ENCODE data around the gene NCBP3.

NCBP3 gene

DNA sequence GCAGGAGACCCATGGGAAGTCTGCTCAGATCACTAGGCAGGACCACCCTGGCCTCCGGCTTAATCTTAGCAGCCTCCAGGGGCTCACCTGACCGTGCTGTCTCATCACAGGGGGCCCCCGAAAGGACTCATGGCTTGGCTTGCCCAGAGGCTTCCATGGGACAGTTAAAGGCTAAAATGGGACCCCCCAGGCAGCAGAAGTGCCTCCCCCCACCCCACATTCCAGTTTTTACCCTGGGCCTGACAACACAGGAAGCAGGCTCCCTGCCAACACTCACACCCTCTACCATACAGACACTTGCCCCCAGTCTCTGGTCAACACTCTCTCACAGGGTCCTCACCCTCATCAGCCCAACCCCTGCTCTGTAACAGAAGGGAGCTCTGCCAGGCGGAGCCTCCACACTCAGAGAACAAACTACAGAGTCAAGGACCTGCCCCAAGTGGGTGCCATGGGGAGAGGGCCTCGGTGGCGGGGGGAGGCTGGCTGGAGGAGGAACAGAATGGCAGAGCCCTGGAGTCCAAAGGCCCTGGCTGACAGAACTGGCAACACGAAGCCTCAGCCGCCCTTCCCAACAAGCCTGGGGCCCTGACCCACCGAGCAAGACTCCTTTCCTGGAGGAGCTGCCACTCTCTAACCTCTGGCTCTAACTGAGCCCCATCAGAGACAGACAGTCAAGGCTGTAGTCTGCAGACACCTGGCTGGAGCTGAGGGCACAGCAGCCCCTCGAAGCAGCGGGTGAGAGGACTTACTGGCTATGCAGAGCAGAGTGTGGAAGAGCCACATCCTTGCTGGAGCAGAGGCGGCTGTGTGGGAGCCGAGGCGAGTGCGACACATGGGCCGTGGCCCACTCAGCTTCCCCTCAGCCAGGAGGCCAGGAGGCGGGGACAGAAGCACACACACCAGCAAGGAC, 45.4 kb downstream of the NCBP3 start, which contains the start of gene ITGAE:
TSS of gene ITGAE (minus strand) at position 827 of the 910 bp plus-strand sequence. CDS start at position 783, 44 bp downstream.
- H3K4me1 ChIP-seq (ENCODE audit: low read length), result no peaks in the 10 kb centered on the region
- TF ChIP-seq EZH2 (optimal IDR thresholded peaks at IDR 0.05; ENCODE audit: low read depth, low read length), result no peak
- TF ChIP-seq, protein P1, sequence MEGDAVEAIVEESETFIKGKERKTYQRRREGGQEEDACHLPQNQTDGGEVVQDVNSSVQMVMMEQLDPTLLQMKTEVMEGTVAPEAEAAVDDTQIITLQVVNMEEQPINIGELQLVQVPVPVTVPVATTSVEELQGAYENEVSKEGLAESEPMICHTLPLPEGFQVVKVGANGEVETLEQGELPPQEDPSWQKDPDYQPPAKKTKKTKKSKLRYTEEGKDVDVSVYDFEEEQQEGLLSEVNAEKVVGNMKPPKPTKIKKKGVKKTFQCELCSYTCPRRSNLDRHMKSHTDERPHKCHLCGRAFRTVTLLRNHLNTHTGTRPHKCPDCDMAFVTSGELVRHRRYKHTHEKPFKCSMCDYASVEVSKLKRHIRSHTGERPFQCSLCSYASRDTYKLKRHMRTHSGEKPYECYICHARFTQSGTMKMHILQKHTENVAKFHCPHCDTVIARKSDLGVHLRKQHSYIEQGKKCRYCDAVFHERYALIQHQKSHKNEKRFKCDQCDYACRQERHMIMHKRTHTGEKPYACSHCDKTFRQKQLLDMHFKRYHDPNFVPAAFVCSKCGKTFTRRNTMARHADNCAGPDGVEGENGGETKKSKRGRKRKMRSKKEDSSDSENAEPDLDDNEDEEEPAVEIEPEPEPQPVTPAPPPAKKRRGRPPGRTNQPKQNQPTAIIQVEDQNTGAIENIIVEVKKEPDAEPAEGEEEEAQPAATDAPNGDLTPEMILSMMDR (IDR thresholded peaks at IDR 0.05; ENCODE audit: low read length), result no peak
- no peak for TF ChIP-seq EZH2phosphoT487 (IDR thresholded peaks at IDR 0.05; ENCODE audit: low read length)
- H3K27ac ChIP-seq (ENCODE audit: low read length), result no peak within 1 kb of the TSS
- no peaks in the 10 kb centered on the region for H3K9me2 ChIP-seq (replicated peaks; ENCODE audit: insufficient read depth, low read length)
- H3K36me3 ChIP-seq (replicated peaks; ENCODE audit: insufficient read depth, low read length), result no peaks in the 10 kb centered on the region
- H3F3A ChIP-seq (ENCODE audit: insufficient read depth, low read length), result no peaks in the 10 kb centered on the region
- H3K9ac ChIP-seq (ENCODE audit: low read length), result no peak within 1 kb of the TSS
- DNase-seq, result no peak
- H4K20me1 ChIP-seq (ENCODE audit: insufficient read depth, low read length), result no peaks in the 10 kb centered on the region
- H3K79me2 ChIP-seq (ENCODE audit: low read length), result no peaks in the 10 kb centered on the region
- H2AFZ ChIP-seq (ENCODE audit: low read length), result no peak within 1 kb of the TSS
- H3K4me3 ChIP-seq (ENCODE audit: low read length), result no peak within 1 kb of the TSS
- H3K27me3 ChIP-seq (replicated peaks; ENCODE audit: insufficient read depth, low read length), result no peaks in the 10 kb centered on the region
- H3K9me3 ChIP-seq (replicated peaks; ENCODE audit: insufficient read depth, low read length), result no peaks in the 10 kb centered on the region
- no peak within 1 kb of the TSS for H3K4me2 ChIP-seq (ENCODE audit: low read depth, low read length)

DNA sequence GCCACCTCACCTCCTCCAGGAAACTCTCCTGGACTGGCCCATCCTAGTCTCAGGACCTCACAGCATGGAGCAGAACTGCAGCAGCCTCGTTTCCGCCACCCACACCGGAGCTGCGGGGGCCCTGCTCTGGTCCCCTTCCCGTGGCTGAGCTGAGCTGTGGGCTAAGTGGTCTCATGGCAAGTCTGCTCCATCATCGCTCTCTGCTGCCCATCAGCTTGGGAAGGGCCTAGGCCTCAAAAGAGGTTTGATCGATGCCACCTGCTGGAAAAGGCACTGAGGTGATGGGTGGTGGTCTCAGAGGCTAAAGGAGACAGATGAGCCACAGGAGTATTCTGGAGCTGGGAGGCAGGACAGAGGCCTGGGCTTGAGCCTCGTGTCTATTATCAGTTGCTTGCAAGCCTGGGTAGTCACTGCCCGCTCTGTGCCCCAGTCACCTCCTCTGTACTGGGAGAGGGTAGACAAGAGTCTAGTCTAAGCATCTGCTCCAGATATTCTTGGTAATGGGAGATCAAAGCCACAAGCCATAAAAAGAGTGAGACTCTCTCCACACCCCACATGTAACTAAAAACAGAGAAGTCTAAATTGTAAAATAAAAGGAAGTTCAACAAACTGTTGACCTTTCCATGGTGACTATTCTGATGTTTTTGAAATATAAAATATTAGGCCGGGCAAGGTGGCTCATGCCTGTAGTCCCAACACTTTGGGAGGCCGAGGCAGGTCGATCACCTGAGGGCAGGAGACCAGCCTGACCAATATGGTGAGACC, 46.7 kb downstream of the NCBP3 start:
- Histone ChIP-seq H3K9me2 (replicated peaks; ENCODE audit: insufficient read depth, low read length) (no peaks in the 10 kb centered on the region), H3K4me2 (ENCODE audit: low read depth, low read length) (no peak overlapping the region), H4K20me1 (ENCODE audit: insufficient read depth, low read length) (no peaks in the 10 kb centered on the region), H3F3A (ENCODE audit: insufficient read depth, low read length) (no peaks in the 10 kb centered on the region), H3K4me1 (ENCODE audit: low read length) (no peaks in the 10 kb centered on the region), H3K27ac (ENCODE audit: low read length) (no peak overlapping the region), H3K9ac (ENCODE audit: low read length) (no peak overlapping the region), H2AFZ (ENCODE audit: low read length) (no peak overlapping the region), H3K4me3 (ENCODE audit: low read length) (no peak overlapping the region), H3K27me3 (replicated peaks; ENCODE audit: insufficient read depth, low read length) (no peaks in the 10 kb centered on the region), H3K79me2 (ENCODE audit: low read length) (no peaks in the 10 kb centered on the region), H3K36me3 (replicated peaks; ENCODE audit: insufficient read depth, low read length) (no peaks in the 10 kb centered on the region), H3K9me3 (replicated peaks; ENCODE audit: insufficient read depth, low read length) (no peaks in the 10 kb centered on the region)
- no peak for DNase-seq
- TF ChIP-seq, protein P1 (IDR thresholded peaks at IDR 0.05; ENCODE audit: low read length), result no peak
- TF ChIP-seq EZH2 (optimal IDR thresholded peaks at IDR 0.05; ENCODE audit: low read depth, low read length), result no peak

DNA sequence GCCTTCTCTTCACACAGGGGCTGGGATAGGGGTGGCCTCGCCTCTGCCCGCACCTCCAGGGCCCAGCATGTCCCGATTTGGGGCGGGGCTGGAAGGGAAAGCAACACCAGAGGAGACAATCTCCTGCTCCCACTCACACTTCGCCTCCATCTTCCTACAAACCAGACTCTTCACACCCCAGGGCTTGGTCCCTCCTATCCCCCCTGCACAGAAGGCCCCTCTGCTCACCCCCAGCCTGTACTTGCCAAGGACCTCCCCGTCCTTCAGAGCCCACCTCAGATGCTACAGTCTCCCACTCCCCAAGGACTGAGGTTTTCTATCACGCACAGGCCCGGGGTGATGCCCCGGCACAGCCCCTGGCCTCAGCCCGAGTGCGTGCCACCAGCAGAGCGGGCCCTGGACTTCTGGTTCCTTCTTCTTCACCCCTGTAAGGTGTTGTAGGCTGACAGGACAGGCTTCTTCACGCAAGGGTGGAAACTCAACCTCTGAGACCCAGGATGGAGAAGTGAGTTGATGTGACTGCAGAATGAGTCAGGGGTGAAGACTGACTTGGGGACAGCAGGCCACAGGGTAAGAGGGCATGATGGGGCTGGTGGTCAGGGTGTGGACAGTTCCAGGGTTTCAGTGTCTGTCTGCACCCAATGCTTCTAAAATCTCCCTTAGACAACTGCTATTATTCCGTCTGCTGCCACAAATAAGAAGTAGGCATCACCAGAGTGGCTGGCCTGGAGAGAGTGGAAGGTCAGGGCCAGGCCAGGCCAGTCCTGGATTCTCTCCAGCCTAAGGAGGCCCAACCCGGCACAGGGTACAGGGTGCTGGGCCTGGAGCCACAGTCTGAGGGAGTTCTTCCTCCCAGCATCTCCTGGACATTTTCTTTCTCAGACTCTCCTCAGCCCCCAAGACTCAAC, 47.5 kb downstream of the NCBP3 start:
- TF ChIP-seq EZH2phosphoT487 (IDR thresholded peaks at IDR 0.05; ENCODE audit: low read length), result no peak
- TF ChIP-seq EZH2 (optimal IDR thresholded peaks at IDR 0.05; ENCODE audit: low read depth, low read length), result no peak
- TF ChIP-seq, protein P1 (IDR thresholded peaks at IDR 0.05; ENCODE audit: low read length), result no peak
- H3K4me2 ChIP-seq (ENCODE audit: low read depth, low read length), result no peak overlapping the region
- no peaks in the 10 kb centered on the region for H3F3A ChIP-seq (ENCODE audit: insufficient read depth, low read length)
- no peak overlapping the region for H3K27ac ChIP-seq (ENCODE audit: low read length)
- no peaks in the 10 kb centered on the region for H3K9me3 ChIP-seq (replicated peaks; ENCODE audit: insufficient read depth, low read length)
- H3K36me3 ChIP-seq (replicated peaks; ENCODE audit: insufficient read depth, low read length), result no peaks in the 10 kb centered on the region
- no peaks in the 10 kb centered on the region for H4K20me1 ChIP-seq (ENCODE audit: insufficient read depth, low read length)
- no peak overlapping the region for H3K9ac ChIP-seq (ENCODE audit: low read length)
- DNase-seq, result no peak
- H2AFZ ChIP-seq (ENCODE audit: low read length), result no peak overlapping the region
- H3K9me2 ChIP-seq (replicated peaks; ENCODE audit: insufficient read depth, low read length), result no peaks in the 10 kb centered on the region
- H3K79me2 ChIP-seq (ENCODE audit: low read length), result no peaks in the 10 kb centered on the region
- no peaks in the 10 kb centered on the region for H3K27me3 ChIP-seq (replicated peaks; ENCODE audit: insufficient read depth, low read length)
- H3K4me1 ChIP-seq (ENCODE audit: low read length), result no peaks in the 10 kb centered on the region
- H3K4me3 ChIP-seq (ENCODE audit: low read length), result no peak overlapping the region

All from MM.1S (cell line).